Panc1 (cell line): ENCODE results near the gene DLGAP4. TPM values are rescaled to one million over a fixed set of nuclear protein-coding genes. Genes with fewer than 3 reads are reported as not detected.

Experiments used
- ATAC-seq: fragments of 200-7000 bp; cut with Tn5 transposase; 2 replicates; pipeline ENCODE4 v1.9.1; 2020; ENCODE audit warnings: mild to moderate bottlenecking, moderate library complexity
- BruUV-seq: library from RNA; stranded (reverse); fragments of 400-500 nt; replicated peaks from 2 replicates; lab custom pipeline; 2021; lab: Mats Ljungman, UMichigan
- CTCF ChIA-PET: fragments of 300-600 bp; sonication (Branson Sonifier 250); formaldehyde crosslinking; loops from one replicate; lab custom pipeline; 2022; ENCODE audit warnings: antibody characterized with exemption; lab: Charles Lee
- POLR2A ChIA-PET: fragments of 300-600 bp; sonication (Branson Sonifier 250); formaldehyde crosslinking; loops from one replicate; lab custom pipeline; 2022; ENCODE audit warnings: antibody characterized with exemption; lab: Charles Lee
- DNase-seq: peaks from one replicate; pipeline ENCODE4 v3.0.0-alpha.2; 2010; ENCODE audit warnings: low read depth, low spot score
- H3K27ac ChIP-seq: 2 replicates; pipeline ENCODE4 v1.5.1; 2011; ENCODE audit warnings: mild to moderate bottlenecking, low read length, inconsistent platforms
- H3K27me3 ChIP-seq: fragments of 200-500 bp; sonication (Bioruptor generic); 2 replicates; pipeline ENCODE4 v1.6.0; 2014; ENCODE audit warnings: low read length, inconsistent platforms; ENCODE audit not compliant: control insufficient read depth, insufficient read depth
- H3K36me3 ChIP-seq: fragments of 200-500 bp; sonication (Bioruptor generic); 2 replicates; pipeline ENCODE4 v1.5.1; 2014; ENCODE audit warnings: inconsistent platforms, mild to moderate bottlenecking, low read length, moderate library complexity; ENCODE audit not compliant: control insufficient read depth, insufficient read depth
- H3K4me1 ChIP-seq: 2 replicates; pipeline ENCODE4 v1.5.1; 2011; ENCODE audit warnings: inconsistent platforms, mild to moderate bottlenecking, low read length, moderate library complexity; ENCODE audit not compliant: control insufficient read depth, insufficient read depth
- H3K4me3 ChIP-seq, 2 experiments: 2 replicates each; pipeline ENCODE4 v1.5.1; 2011 to 2012; ENCODE audit warnings: low read depth in 2 of 2, low read length in 2 of 2, mild to moderate bottlenecking in 2 of 2, inconsistent platforms in 1 of 2, moderate library complexity in 1 of 2
- H3K9me3 ChIP-seq: fragments of 200-500 bp; sonication (Bioruptor generic); 2 replicates; pipeline ENCODE4 v1.5.1; 2014; ENCODE audit warnings: low read depth, mild to moderate bottlenecking, inconsistent platforms, low read length, moderate library complexity; ENCODE audit not compliant: control insufficient read depth, insufficient read depth
- POLR2AphosphoS5 ChIP-seq: IDR thresholded peaks from 2 replicates; pipeline ENCODE4 v1.6.1; 2012; ENCODE audit warnings: mild to moderate bottlenecking, low read depth, low read length, moderate library complexity
- REST ChIP-seq, 2 experiments: IDR thresholded peaks; 2 replicates each; pipeline ENCODE4 v1.6.1; 2011 to 2012; ENCODE audit warnings: low read depth in 2 of 2, control low read depth in 1 of 2, low read length in 1 of 2, mild to moderate bottlenecking in 1 of 2, moderate library complexity in 1 of 2; ENCODE audit not compliant: insufficient read depth in 1 of 2
- SIN3A ChIP-seq: IDR thresholded peaks from 2 replicates; pipeline ENCODE4 v1.6.1; 2012; ENCODE audit warnings: low read depth, mild to moderate bottlenecking, low read length, moderate library complexity, borderline replicate concordance; ENCODE audit not compliant: insufficient read depth
- TCF7L2 ChIP-seq: IDR thresholded peaks from 2 replicates; pipeline ENCODE4 v1.6.1; 2011; ENCODE audit warnings: mild to moderate bottlenecking, low read depth, low read length, inconsistent platforms
- in situ Hi-C: cut with HindIII; loops from 2 replicates; pipeline ENCODE4 v1.10.0; 2016; ENCODE audit warnings: low sequenced_read_pairs, low pct_unique_long_range_greater_than_20kb
- intact Hi-C: fragments of 100-400 bp; cut with micrococcal nuclease; formaldehyde crosslinking; loops from one replicate; pipeline ENCODE4 v1.10.0; 2022; ENCODE audit not compliant: unreplicated experiment
- total RNA-seq: library from RNA; stranded (reverse); gene quantifications from one replicate; pipeline ENCODE4 v1.2.1, GENCODE V29; 2021; ENCODE audit not compliant: unreplicated experiment
- TF ChIP-seq, protein P1 (sequence below): fragments of 450-650 bp; IDR thresholded peaks from 2 replicates; pipeline ENCODE4 v1.5.1; 2017; ENCODE audit warnings: mild to moderate bottlenecking

Gene DLGAP4
- total RNA-seq, 1 experiment from 2014 or later, result 52.5 TPM

- no peak overlapping the region for H3K4me3 ChIP-seq
- ChIA-PET CTCF (interaction anchor here (0.5 kb wide), 1 partner anchor 145 kb away, joined by 14 read pairs; no protein-coding TSS in a partner anchor), POLR2A (no interaction called here)
- no peaks in the 10 kb centered on the region for H3K36me3 ChIP-seq
- no TSS peak for BruUV-seq
- no peaks in the 10 kb centered on the region for H3K4me1 ChIP-seq
- ATAC-seq (no peak), DNase-seq (no peak)
- H3K27ac ChIP-seq, result no peak overlapping the region
- in situ Hi-C loops, result no loop called here
- TF ChIP-seq REST (IDR thresholded peaks at IDR 0.05; ENCODE audit: insufficient read depth in 1 of 2, low read depth in 2 of 2, low read length in 1 of 2) (no peak), POLR2AphosphoS5 (no peak), SIN3A (no peak), TCF7L2 (no peak)
- TF ChIP-seq, protein P1, sequence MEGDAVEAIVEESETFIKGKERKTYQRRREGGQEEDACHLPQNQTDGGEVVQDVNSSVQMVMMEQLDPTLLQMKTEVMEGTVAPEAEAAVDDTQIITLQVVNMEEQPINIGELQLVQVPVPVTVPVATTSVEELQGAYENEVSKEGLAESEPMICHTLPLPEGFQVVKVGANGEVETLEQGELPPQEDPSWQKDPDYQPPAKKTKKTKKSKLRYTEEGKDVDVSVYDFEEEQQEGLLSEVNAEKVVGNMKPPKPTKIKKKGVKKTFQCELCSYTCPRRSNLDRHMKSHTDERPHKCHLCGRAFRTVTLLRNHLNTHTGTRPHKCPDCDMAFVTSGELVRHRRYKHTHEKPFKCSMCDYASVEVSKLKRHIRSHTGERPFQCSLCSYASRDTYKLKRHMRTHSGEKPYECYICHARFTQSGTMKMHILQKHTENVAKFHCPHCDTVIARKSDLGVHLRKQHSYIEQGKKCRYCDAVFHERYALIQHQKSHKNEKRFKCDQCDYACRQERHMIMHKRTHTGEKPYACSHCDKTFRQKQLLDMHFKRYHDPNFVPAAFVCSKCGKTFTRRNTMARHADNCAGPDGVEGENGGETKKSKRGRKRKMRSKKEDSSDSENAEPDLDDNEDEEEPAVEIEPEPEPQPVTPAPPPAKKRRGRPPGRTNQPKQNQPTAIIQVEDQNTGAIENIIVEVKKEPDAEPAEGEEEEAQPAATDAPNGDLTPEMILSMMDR, result no peak
- peaks cover 12% of the 10 kb centered on the region for H3K27me3 ChIP-seq
- H3K9me3 ChIP-seq, result no peaks in the 10 kb centered on the region
- intact Hi-C loops, result no loop called here
Measured at GRCh38 chr20:36285746-36286447, 20.2 kb upstream of the DLGAP4 start.

DNA sequence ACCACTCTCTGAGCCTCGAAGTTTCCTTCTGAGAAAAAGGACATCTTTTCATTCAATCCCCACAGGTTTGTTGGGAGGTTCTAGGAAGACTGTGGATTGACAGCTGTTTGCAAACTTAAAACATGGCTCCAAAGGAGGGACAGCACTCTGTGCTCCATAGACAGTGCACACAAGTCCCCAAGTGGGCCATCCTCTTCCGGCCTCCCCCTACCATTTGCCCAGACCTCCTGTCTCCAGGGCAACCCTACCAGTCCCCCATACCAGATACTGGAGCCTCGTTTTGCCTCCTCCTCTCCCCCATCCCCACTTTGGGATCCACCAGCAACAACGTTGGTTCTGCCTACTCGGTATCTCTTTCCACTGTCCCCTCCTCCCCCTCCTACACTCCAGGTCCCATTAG lies 8.5 kb upstream of the DLGAP4 start:
- Histone ChIP-seq H3K4me1 (no peaks in the 10 kb centered on the region), H3K36me3 (no peaks in the 10 kb centered on the region), H3K27ac (no peak overlapping the region), H3K4me3 (no peak overlapping the region), H3K9me3 (no peaks in the 10 kb centered on the region), H3K27me3 (peaks cover 8% of the 10 kb centered on the region)
- no peak for DNase-seq
- BruUV-seq, result no TSS peak
- ChIA-PET POLR2A (no interaction called here), CTCF (no interaction called here)
- TF ChIP-seq POLR2AphosphoS5, result no peak
- TF ChIP-seq, protein P1, result no peak
- TF ChIP-seq REST (IDR thresholded peaks at IDR 0.05; ENCODE audit: insufficient read depth in 1 of 2, low read depth in 2 of 2, low read length in 1 of 2), result no peak
- TF ChIP-seq SIN3A, result no peak
- TF ChIP-seq TCF7L2, result no peak
- intact Hi-C loops, result no loop called here
- in situ Hi-C loops, result no loop called here
- ATAC-seq, result no peak
